ENCODE measurements around the gene OR51D1. TPM values are rescaled to one million over a fixed set of nuclear protein-coding genes. Genes with fewer than 3 reads are reported as not detected.

Gene OR51D1
- total and polyA plus RNA-seq, 9 of the 15 experiments (the other 6 are each of a cell fraction or from before 2014, with no cell fraction given), result not detected

DNA sequence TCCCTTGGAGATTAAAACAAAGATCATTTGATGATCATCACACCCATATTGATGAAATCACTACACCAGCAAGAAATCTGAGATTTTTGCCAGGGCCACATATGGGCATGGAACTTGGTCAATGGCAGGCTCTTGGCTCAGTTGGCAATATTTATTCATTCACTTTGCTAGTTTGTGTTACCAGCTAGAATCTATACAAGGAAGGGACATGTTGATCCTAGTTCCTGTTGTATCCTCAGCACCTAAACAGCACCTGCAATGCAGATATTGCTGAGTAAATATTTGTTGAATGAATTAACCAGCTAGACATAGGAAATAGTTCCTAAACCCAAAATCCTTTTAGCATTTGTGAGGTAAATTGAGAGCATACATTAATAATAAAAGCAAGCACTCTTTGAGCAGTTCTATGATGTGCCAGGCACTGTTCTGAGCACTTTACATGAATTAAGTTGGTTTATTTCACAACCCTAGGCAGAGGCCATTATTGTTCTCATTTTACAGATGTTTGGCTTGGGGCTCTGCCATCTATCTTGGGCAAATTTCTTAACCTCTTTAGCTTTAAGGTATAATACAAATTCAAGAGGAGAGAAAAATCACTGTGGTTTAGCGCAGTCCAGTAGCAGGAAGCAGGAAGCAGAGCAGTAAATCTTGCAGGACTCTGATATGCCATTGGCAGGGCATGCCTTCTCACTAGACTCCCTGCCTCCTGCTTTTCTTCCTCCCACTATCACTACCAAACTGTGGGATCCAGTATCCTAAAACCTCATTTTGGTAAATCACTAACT is 30.9 kb upstream of the OR51D1 start:
- peak; percentile 48 for FAIRE-seq
- TF ChIP-seq ZNF121 (CRISPR knock-in tag; conservative IDR thresholded peaks at IDR 0.05) (no peak), PHF8 (IDR thresholded peaks at IDR 0.05; ENCODE audit: borderline replicate concordance, low read length) (no peak), ZNF175 (CRISPR knock-in tag; IDR thresholded peaks at IDR 0.05; ENCODE audit: low read depth) (no peak), MEIS2 (IDR thresholded peaks at IDR 0.05; ENCODE audit: partially characterized antibody) (peak; percentile 59), RFX1 (IDR thresholded peaks at IDR 0.05) (no peak)
- TF ChIP-seq, protein P1, sequence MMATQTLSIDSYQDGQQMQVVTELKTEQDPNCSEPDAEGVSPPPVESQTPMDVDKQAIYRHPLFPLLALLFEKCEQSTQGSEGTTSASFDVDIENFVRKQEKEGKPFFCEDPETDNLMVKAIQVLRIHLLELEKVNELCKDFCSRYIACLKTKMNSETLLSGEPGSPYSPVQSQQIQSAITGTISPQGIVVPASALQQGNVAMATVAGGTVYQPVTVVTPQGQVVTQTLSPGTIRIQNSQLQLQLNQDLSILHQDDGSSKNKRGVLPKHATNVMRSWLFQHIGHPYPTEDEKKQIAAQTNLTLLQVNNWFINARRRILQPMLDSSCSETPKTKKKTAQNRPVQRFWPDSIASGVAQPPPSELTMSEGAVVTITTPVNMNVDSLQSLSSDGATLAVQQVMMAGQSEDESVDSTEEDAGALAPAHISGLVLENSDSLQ (IDR thresholded peaks at IDR 0.05), result peak; percentile 33; the same call in 1 of the 2 replicates
- TF ChIP-seq, protein P2, sequence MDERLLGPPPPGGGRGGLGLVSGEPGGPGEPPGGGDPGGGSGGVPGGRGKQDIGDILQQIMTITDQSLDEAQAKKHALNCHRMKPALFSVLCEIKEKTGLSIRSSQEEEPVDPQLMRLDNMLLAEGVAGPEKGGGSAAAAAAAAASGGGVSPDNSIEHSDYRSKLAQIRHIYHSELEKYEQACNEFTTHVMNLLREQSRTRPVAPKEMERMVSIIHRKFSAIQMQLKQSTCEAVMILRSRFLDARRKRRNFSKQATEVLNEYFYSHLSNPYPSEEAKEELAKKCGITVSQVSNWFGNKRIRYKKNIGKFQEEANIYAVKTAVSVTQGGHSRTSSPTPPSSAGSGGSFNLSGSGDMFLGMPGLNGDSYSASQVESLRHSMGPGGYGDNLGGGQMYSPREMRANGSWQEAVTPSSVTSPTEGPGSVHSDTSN (CRISPR knock-in tag; IDR thresholded peaks at IDR 0.05; ENCODE audit: low read depth), result no peak
- TF ChIP-seq, protein P2 (tag; conservative IDR thresholded peaks at IDR 0.05; ENCODE audit: low read depth), result peak; percentile 66
- TF ChIP-seq, protein P3, sequence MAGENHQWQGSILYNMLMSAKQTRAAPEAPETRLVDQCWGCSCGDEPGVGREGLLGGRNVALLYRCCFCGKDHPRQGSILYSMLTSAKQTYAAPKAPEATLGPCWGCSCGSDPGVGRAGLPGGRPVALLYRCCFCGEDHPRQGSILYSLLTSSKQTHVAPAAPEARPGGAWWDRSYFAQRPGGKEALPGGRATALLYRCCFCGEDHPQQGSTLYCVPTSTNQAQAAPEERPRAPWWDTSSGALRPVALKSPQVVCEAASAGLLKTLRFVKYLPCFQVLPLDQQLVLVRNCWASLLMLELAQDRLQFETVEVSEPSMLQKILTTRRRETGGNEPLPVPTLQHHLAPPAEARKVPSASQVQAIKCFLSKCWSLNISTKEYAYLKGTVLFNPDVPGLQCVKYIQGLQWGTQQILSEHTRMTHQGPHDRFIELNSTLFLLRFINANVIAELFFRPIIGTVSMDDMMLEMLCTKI (IDR thresholded peaks at IDR 0.05; ENCODE audit: partially characterized antibody), result no peak
- Histone ChIP-seq H3K4me3 (peak overlapping the region; percentile 68), H3K27ac (ENCODE audit: extremely low read depth, low read depth, low read length) (no peak overlapping the region), H3K9me1 (ENCODE audit: control insufficient read depth, insufficient read depth, low read length) (no peaks in the 10 kb centered on the region), H4K20me1 (replicated peaks; ENCODE audit: control insufficient read depth, insufficient read depth, low read length) (no peaks in the 10 kb centered on the region), H3K27me3 (ENCODE audit: control insufficient read depth in 2 of 2, insufficient read depth in 2 of 2, low read length in 2 of 2) (no peaks in the 10 kb centered on the region), H3K9me3 (replicated peaks; ENCODE audit: control insufficient read depth, insufficient read depth, low read depth, low read length) (no peaks in the 10 kb centered on the region), H3K4me1 (replicated peaks in 1 of 2; ENCODE audit: control insufficient read depth in 2 of 2, insufficient read depth in 2 of 2, low read length in 2 of 2) (peaks cover 9 to 14% of the 10 kb centered on the region in 2 experiments; a peak in 3 of 5 replicates), H3K79me2 (ENCODE audit: control insufficient read depth, insufficient read depth, low read length) (peaks cover 11% of the 10 kb centered on the region; the same call in 2 of the 3 replicates), H3K4me2 (ENCODE audit: insufficient read depth, low read length) (peak overlapping the region; percentile 81), H3K36me3 (ENCODE audit: control insufficient read depth, insufficient read depth, low read length) (peaks cover 10% of the 10 kb centered on the region; the same call in 2 of the 3 replicates), H2AFZ (ENCODE audit: low read depth, low read length) (peak overlapping the region; percentile 100; the same call in 1 of the 2 replicates), H3K9ac (ENCODE audit: insufficient read depth in 1 of 2, low read depth in 2 of 2, low read length in 2 of 2) (no peak overlapping the region)
- no TSS peak for BruUV-seq (replicated peaks)
- in situ Hi-C loops (cut with MboI) (no loop called here), intact Hi-C loops (cut with micrococcal nuclease) (no loop called here)
- ATAC-seq, result no peak
- WGBS (ENCODE audit: insufficient coverage, low coverage, missing lambda C conversion rate), result 50% methylated on average over 1 of the region's 1 CpG
- ChIA-PET CTCF (ENCODE audit: low intra/inter-chr PET ratio) (no interaction called here), POLR2A (interaction anchor here (0.6 to 1.5 kb wide), 3 partner anchors 11 to 419 kb away, joined by 3 to 6 read pairs (median 3); partner anchors contain the start of gene OR52I1)
- no peak for DNase-seq (ENCODE audit: extremely low read depth in 1 of 4, low spot score in 3 of 4)

Data from K562 (cell line).